Gastroesophageal sphincter (tissue), 4 donors: Measurements from ENCODE around the gene SLC24A1. TPM values are rescaled to one million over a fixed set of nuclear protein-coding genes. Genes with fewer than 3 reads are reported as not detected.

Experiments used
- ATAC-seq: fragments of 150-250 bp; one replicate; pipeline ENCODE4 v1.9.1; 2016; ENCODE audit warnings: mild to moderate bottlenecking, moderate library complexity
- H3K27ac ChIP-seq, 4 donors: fragments of 200-600 bp; sonication (generic) in 3 of 4; 1 replicate in 3 of 4; 2 replicates in 1 of 4; pipeline ENCODE4 v1.5.1; 2016 to 2019
- H3K27me3 ChIP-seq: fragments of 200-600 bp; sonication (generic); one replicate; pipeline ENCODE4 v1.5.1; 2019
- H3K36me3 ChIP-seq, 2 donors: fragments of 200-600 bp; sonication (generic); one replicate each; pipeline ENCODE4 v1.5.1; 2019; ENCODE audit warnings: control low read depth in 1 of 2
- H3K4me1 ChIP-seq, 3 donors: fragments of 200-600 bp; sonication (generic); 1 replicate in 2 of 3; 2 replicates in 1 of 3; pipeline ENCODE4 v1.5.1; 2016 to 2019; ENCODE audit warnings: control low read depth in 2 of 3
- H3K4me3 ChIP-seq, 2 donors: fragments of 200-600 bp; sonication (generic); one replicate each; pipeline ENCODE4 v1.5.1; 2019; ENCODE audit warnings: mild to moderate bottlenecking in 1 of 2, moderate library complexity in 1 of 2
- H3K9me3 ChIP-seq, 3 donors: fragments of 200-600 bp; sonication (generic); one replicate each; pipeline ENCODE4 v1.5.1; 2017 to 2019; ENCODE audit warnings: control low read depth in 2 of 3
- CTCF ChIP-seq, 4 experiments: fragments of 200-600 bp in 2 of 4; fragments of 450-650 bp in 2 of 4; sonication (generic) in 1 of 4; IDR thresholded peaks; one replicate each; pipeline ENCODE4 v1.5.1; 2017 to 2019; ENCODE audit warnings: antibody characterized with exemption in 4 of 4, mild to moderate bottlenecking in 2 of 4, moderate library complexity in 2 of 4
- EP300 ChIP-seq: sonication (generic); formaldehyde crosslinking; IDR thresholded peaks from one replicate; pipeline ENCODE4 v1.6.1; 2017; ENCODE audit warnings: antibody characterized with exemption, mild to moderate bottlenecking
- POLR2A ChIP-seq, 2 donors: fragments of 450-650 bp; IDR thresholded peaks; one replicate each; pipeline ENCODE4 v1.6.1; 2017; ENCODE audit warnings: antibody characterized with exemption in 2 of 2, mild to moderate bottlenecking in 2 of 2, moderate library complexity in 1 of 2
- POLR2AphosphoS5 ChIP-seq: sonication (generic); formaldehyde crosslinking; IDR thresholded peaks from one replicate; pipeline ENCODE4 v1.6.1; 2017; ENCODE audit warnings: antibody characterized with exemption
- WGBS, 2 donors: methylation state at CpG; one replicate each; pipeline ENCODE4 v1.1.5; 2018; ENCODE audit warnings: low coverage in 1 of 2; 5-methylcytosine and 5-hydroxymethylcytosine counted together
- total RNA-seq, 4 donors: library from RNA; depleted of rRNA; stranded (reverse); fragments of >200 nt; gene quantifications; one replicate each; pipeline ENCODE4 v1.1.0, GENCODE V29; 2016

Gene SLC24A1
- total RNA-seq, 4 donors from 2014 or later: 2.7 to 4.6 (median 3.9) TPM

- H3K27ac ChIP-seq: no peak overlapping the region
- peaks cover 0 to 9% (median 0%) of the 10 kb centered on the region in 3 donors for H3K4me1 ChIP-seq
- no peaks in the 10 kb centered on the region for H3K27me3 ChIP-seq
- no peak for ATAC-seq
- whole genome bisulfite sequencing, 2 donors: 100% methylated on average over 1 of the region's 1 CpG
- peaks cover 4 to 100% of the 10 kb centered on the region in 2 donors for H3K36me3 ChIP-seq
- TF ChIP-seq CTCF (IDR thresholded peaks at IDR 0.05) (no peak), EP300 (no peak), POLR2AphosphoS5 (no peak), POLR2A (IDR thresholded peaks at IDR 0.05) (no peak)
- no peak overlapping the region for H3K4me3 ChIP-seq
- no peaks in the 10 kb centered on the region for H3K9me3 ChIP-seq
These were observed 34.6 kb upstream of the SLC24A1 start for GRCh38 chr15:65587094-65587493.

DNA sequence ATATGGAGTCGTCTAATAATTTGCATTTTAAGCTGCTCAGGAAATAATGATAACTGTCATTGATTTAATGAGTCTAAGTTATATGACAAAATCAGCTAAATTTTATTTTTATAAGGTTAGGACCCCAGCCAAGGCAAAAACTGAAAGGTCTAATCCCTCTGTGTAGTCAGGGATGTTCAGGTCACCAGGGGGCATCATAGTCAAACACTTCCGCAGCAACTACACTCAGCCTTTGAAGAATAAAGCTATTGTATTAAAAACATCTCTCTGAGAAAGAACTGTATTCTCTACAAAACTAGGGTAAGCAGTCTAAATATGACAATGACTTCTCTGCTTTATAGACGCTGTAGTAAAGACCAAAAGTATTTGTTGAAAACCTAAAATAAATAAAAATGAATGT lies 25.8 kb upstream of the SLC24A1 start:
- H3K27me3 ChIP-seq: no peaks in the 10 kb centered on the region
- H3K4me1 ChIP-seq: no peaks in the 10 kb centered on the region
- no peak overlapping the region for H3K4me3 ChIP-seq
- H3K36me3 ChIP-seq: peaks cover 9 to 97% of the 10 kb centered on the region in 2 donors
- no peak for TF ChIP-seq EP300
- TF ChIP-seq POLR2AphosphoS5: no peak
- TF ChIP-seq CTCF (IDR thresholded peaks at IDR 0.05): no peak
- TF ChIP-seq POLR2A (IDR thresholded peaks at IDR 0.05): no peak
- no peak overlapping the region for H3K27ac ChIP-seq
- no peak for ATAC-seq
- WGBS, 2 donors: 63 to 73% methylated on average over 2 to 3 of the region's 3 CpGs
- H3K9me3 ChIP-seq: no peaks in the 10 kb centered on the region

GRCh38 chr15:65598468-65598867 lies 23.3 kb upstream of the SLC24A1 start:
- H3K4me1 ChIP-seq: no peaks in the 10 kb centered on the region
- WGBS, 2 donors: 95 to 96% methylated on average over 2 of the region's 2 CpGs
- H3K27me3 ChIP-seq: no peaks in the 10 kb centered on the region
- TF ChIP-seq POLR2AphosphoS5 (no peak), POLR2A (IDR thresholded peaks at IDR 0.05) (no peak), CTCF (IDR thresholded peaks at IDR 0.05) (no peak), EP300 (no peak)
- ATAC-seq: no peak
- no peaks in the 10 kb centered on the region for H3K9me3 ChIP-seq
- peaks cover 6 to 97% of the 10 kb centered on the region in 2 donors for H3K36me3 ChIP-seq
- no peak overlapping the region for H3K27ac ChIP-seq
- H3K4me3 ChIP-seq: no peak overlapping the region

DNA sequence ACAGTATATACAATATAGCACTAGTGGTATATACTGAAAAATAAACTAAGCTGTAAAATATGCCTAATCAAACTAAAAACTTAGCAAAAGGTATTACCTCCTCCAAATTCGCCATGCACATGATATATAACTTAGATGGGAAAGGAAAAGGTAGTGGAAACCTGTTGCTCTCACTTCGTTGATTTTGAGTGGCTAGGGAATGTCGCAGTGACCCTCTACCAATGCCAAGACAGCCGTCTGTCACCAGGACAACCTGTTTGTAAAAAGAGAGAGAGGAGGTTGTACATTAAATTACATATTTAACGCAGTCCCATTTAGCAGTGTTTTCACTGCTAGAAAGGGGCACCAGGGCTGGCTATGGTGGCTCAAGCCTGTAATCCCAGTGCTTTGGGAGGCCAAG lies 22.1 kb upstream of the SLC24A1 start:
- no peak overlapping the region for H3K27ac ChIP-seq
- 92 to 100% methylated on average over 4 to 5 of the region's 5 CpGs for WGBS, 2 donors
- no peaks in the 10 kb centered on the region for H3K27me3 ChIP-seq
- H3K4me1 ChIP-seq: no peaks in the 10 kb centered on the region
- ATAC-seq: no peak
- H3K4me3 ChIP-seq: no peak overlapping the region
- H3K36me3 ChIP-seq: peaks cover 6 to 98% of the 10 kb centered on the region in 2 donors
- no peak for TF ChIP-seq CTCF (IDR thresholded peaks at IDR 0.05)
- TF ChIP-seq POLR2A (IDR thresholded peaks at IDR 0.05): no peak
- TF ChIP-seq EP300: no peak
- no peak for TF ChIP-seq POLR2AphosphoS5
- H3K9me3 ChIP-seq: no peaks in the 10 kb centered on the region

GRCh38 chr15:65603134-65603533 lies 18.6 kb upstream of the SLC24A1 start:
- peaks cover 0 to 68% of the 10 kb centered on the region in 2 donors for H3K36me3 ChIP-seq
- 65 to 80% methylated on average over 2 of the region's 2 CpGs for WGBS, 2 donors
- H3K27ac ChIP-seq: no peak overlapping the region
- H3K27me3 ChIP-seq: no peaks in the 10 kb centered on the region
- no peak overlapping the region for H3K4me3 ChIP-seq
- ATAC-seq: no peak
- no peaks in the 10 kb centered on the region for H3K4me1 ChIP-seq
- H3K9me3 ChIP-seq: no peaks in the 10 kb centered on the region
- no peak for TF ChIP-seq EP300
- no peak for TF ChIP-seq POLR2A (IDR thresholded peaks at IDR 0.05)
- TF ChIP-seq POLR2AphosphoS5: no peak
- TF ChIP-seq CTCF (IDR thresholded peaks at IDR 0.05): no peak
